HG02588 (cell line): Measurements from ENCODE around the gene RENBP.

Source experiments
- ATAC-seq: cut with Tn5 transposase; IDR thresholded peaks from one replicate; pipeline ENCODE4 v1.9.1; 2021; ENCODE audit warnings: mild to moderate bottlenecking, moderate library complexity; ENCODE audit not compliant: unreplicated experiment

Gene RENBP

GRCh38 chrX:153900831-153901752 is 43.4 kb downstream of the RENBP start:
- ATAC-seq, result no peak

DNA sequence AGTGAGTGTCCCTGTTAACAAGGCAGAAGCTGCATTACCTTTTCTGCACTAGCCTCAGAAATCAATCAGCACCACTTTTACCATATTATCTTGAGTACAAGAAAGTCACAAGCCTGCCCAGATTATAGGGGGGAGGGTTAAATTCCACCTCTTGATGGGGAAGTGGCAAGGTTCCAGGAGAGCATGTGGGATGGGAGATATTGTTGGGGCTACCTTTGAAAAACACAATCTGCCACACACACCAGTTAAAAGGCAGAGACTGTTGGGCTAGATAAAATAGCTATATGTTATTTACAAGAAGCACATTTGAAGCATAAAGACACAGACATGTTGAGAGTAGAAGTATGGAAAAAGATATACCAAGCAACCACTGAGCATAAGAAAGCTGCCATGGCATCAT is 46.5 kb downstream of the RENBP start:
- ATAC-seq, result no peak

- ATAC-seq, result no peak
These were observed 55.3 kb downstream of the RENBP start for GRCh38 chrX:153889123-153889522.

GRCh38 chrX:153888344-153888743 is 56.1 kb downstream of the RENBP start:
- no peak for ATAC-seq

GRCh38 chrX:153887385-153887784 is 57.1 kb downstream of the RENBP start:
- ATAC-seq, result no peak

DNA sequence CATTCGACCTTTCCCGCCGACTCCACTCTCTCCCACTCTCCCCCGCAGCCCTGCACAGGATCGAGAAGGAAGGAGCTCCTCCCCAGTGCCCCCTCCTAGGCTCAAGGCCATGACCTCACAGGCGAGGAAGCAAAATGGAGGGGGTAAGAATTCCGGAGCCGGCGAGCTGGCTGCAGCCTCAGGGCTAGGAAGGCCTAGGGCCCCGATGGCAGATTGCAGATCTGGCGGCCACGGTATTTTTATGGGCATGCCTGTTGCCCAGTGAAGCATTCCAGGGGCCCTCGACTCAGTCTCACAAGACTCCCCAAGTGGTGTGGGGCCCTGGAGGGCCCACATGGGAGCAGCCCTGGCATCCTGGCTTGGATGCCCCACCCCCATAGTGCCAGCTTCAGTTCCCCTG is 57.5 kb downstream of the RENBP start:
- no peak for ATAC-seq

DNA sequence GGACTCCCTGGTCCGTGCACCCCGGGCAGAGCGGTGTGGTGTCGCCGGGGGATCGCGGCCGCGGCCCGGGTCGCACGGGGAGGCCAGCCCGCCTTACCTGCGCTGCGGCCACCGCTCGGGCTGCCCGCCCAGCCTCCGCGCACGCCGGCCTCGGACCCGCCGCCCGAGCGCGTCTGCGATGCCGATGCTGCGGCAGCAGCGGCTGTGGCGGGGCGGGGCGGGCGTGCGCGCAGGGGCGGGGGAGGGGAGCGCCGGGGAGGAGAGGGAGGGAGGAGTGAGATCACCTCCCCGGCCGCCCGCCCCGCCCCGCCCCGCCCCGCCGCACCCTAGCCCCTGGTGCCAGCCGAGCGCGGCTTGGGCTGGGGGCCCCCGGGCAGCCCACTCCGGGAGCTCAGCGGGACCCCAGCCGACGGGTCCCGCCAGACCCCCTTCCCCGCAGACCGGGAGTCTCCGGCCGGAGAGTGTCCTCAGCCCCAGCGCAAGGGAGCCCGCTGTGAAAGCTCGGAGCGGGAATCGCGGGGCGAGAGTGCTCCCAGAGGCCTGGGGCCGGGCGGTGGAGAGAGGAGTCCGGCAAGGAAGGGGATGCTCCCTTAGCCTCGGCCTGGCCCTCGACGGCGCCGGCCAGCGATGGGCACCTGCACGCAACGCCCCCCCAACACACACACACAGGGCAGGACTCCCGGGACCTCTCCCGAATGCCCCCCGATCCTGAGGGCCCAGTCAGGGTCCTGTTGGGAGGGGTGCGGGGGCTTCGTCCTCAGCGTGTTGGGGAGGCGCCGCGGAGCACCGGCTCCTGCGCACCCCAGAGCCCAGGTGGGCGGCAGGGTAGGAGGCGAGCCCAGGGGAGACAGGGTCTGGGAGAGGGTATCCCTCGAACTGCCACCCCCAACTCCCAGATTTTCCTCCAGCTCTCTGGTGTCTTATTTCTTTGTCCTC is 58.2 kb downstream of the RENBP start, which contains the start of gene L1CAM:
L1CAM (minus strand) TSS at position 206 of the 936 bp plus-strand sequence. CDS start 10,337 bp downstream, outside the sequence.
- ATAC-seq, result no peak
